Measurements from ENCODE around the gene NID1.

Gene NID1

GRCh38 chr1:236016782-236017400 lies 48.0 kb downstream of the NID1 start:
- TF ChIP-seq REST (IDR thresholded peaks at IDR 0.05; ENCODE audit: low read depth) (no peak), CEBPB (IDR thresholded peaks at IDR 0.05) (no peak), TEAD4 (IDR thresholded peaks at IDR 0.05) (no peak), FOXM1 (IDR thresholded peaks at IDR 0.05; ENCODE audit: borderline replicate concordance, low read depth) (no peak), NFIC (IDR thresholded peaks at IDR 0.05) (no peak), ZBTB7A (IDR thresholded peaks at IDR 0.05; ENCODE audit: low read depth) (no peak), RAD21 (IDR thresholded peaks at IDR 0.05; ENCODE audit: low read depth) (no peak), TAF1 (IDR thresholded peaks at IDR 0.05; ENCODE audit: low read depth) (no peak), MAX (IDR thresholded peaks at IDR 0.05) (no peak), CREB1 (IDR thresholded peaks at IDR 0.05; ENCODE audit: low read depth) (no peak), USF1 (IDR thresholded peaks at IDR 0.05) (no peak), EP300 (IDR thresholded peaks at IDR 0.05; ENCODE audit: borderline replicate concordance) (no peak), TCF12 (IDR thresholded peaks at IDR 0.05; ENCODE audit: low read depth) (no peak), EGR1 (IDR thresholded peaks at IDR 0.05) (no peak), YY1 (IDR thresholded peaks at IDR 0.05; ENCODE audit: low read depth) (no peak)

- TF ChIP-seq TEAD4 (IDR thresholded peaks at IDR 0.05) = no peak
These were observed 48.8 kb downstream of the NID1 start for GRCh38 chr1:236016083-236016482.

GRCh38 chr1:236015539-236015938 lies 49.4 kb downstream of the NID1 start:
- no peak for TF ChIP-seq EP300 (IDR thresholded peaks at IDR 0.05; ENCODE audit: borderline replicate concordance)
- TF ChIP-seq USF1 (IDR thresholded peaks at IDR 0.05) = no peak
- no peak for TF ChIP-seq CEBPB (IDR thresholded peaks at IDR 0.05)
- no peak for TF ChIP-seq ZBTB7A (IDR thresholded peaks at IDR 0.05; ENCODE audit: low read depth)
- no peak for TF ChIP-seq MAX (IDR thresholded peaks at IDR 0.05)
- TF ChIP-seq TAF1 (IDR thresholded peaks at IDR 0.05; ENCODE audit: low read depth) = no peak
- no peak for TF ChIP-seq TCF12 (IDR thresholded peaks at IDR 0.05; ENCODE audit: low read depth)
- TF ChIP-seq NFIC (IDR thresholded peaks at IDR 0.05) = no peak
- no peak for TF ChIP-seq TEAD4 (IDR thresholded peaks at IDR 0.05)
- no peak for TF ChIP-seq REST (IDR thresholded peaks at IDR 0.05; ENCODE audit: low read depth)
- no peak for TF ChIP-seq FOXM1 (IDR thresholded peaks at IDR 0.05; ENCODE audit: borderline replicate concordance, low read depth)
- TF ChIP-seq YY1 (IDR thresholded peaks at IDR 0.05; ENCODE audit: low read depth) = no peak
- TF ChIP-seq EGR1 (IDR thresholded peaks at IDR 0.05) = no peak
- no peak for TF ChIP-seq RAD21 (IDR thresholded peaks at IDR 0.05; ENCODE audit: low read depth)
- no peak for TF ChIP-seq CREB1 (IDR thresholded peaks at IDR 0.05; ENCODE audit: low read depth)

GRCh38 chr1:236013330-236013729 lies 51.6 kb downstream of the NID1 start:
- TF ChIP-seq TCF12 (IDR thresholded peaks at IDR 0.05; ENCODE audit: low read depth) = no peak
- no peak for TF ChIP-seq ZBTB7A (IDR thresholded peaks at IDR 0.05; ENCODE audit: low read depth)
- TF ChIP-seq CREB1 (IDR thresholded peaks at IDR 0.05; ENCODE audit: low read depth) = no peak
- TF ChIP-seq FOXM1 (IDR thresholded peaks at IDR 0.05; ENCODE audit: borderline replicate concordance, low read depth) = no peak
- no peak for TF ChIP-seq USF1 (IDR thresholded peaks at IDR 0.05)
- TF ChIP-seq NFIC (IDR thresholded peaks at IDR 0.05) = no peak
- no peak for TF ChIP-seq EP300 (IDR thresholded peaks at IDR 0.05; ENCODE audit: borderline replicate concordance)
- no peak for TF ChIP-seq YY1 (IDR thresholded peaks at IDR 0.05; ENCODE audit: low read depth)
- TF ChIP-seq MAX (IDR thresholded peaks at IDR 0.05) = no peak

GRCh38 chr1:236011641-236012040 lies 53.2 kb downstream of the NID1 start:
- no peak for TF ChIP-seq ZBTB7A (IDR thresholded peaks at IDR 0.05; ENCODE audit: low read depth)
- TF ChIP-seq USF1 (IDR thresholded peaks at IDR 0.05) = no peak
- TF ChIP-seq TAF1 (IDR thresholded peaks at IDR 0.05; ENCODE audit: low read depth) = no peak
- TF ChIP-seq MAX (IDR thresholded peaks at IDR 0.05) = no peak
- TF ChIP-seq FOXM1 (IDR thresholded peaks at IDR 0.05; ENCODE audit: borderline replicate concordance, low read depth) = no peak
- no peak for TF ChIP-seq CREB1 (IDR thresholded peaks at IDR 0.05; ENCODE audit: low read depth)
- no peak for TF ChIP-seq EP300 (IDR thresholded peaks at IDR 0.05; ENCODE audit: borderline replicate concordance)
- TF ChIP-seq YY1 (IDR thresholded peaks at IDR 0.05; ENCODE audit: low read depth) = no peak
- TF ChIP-seq RAD21 (IDR thresholded peaks at IDR 0.05; ENCODE audit: low read depth) = no peak
- no peak for TF ChIP-seq TEAD4 (IDR thresholded peaks at IDR 0.05)
- no peak for TF ChIP-seq CEBPB (IDR thresholded peaks at IDR 0.05)
- no peak for TF ChIP-seq REST (IDR thresholded peaks at IDR 0.05; ENCODE audit: low read depth)
- TF ChIP-seq TCF12 (IDR thresholded peaks at IDR 0.05; ENCODE audit: low read depth) = no peak
- TF ChIP-seq NFIC (IDR thresholded peaks at IDR 0.05) = no peak
- TF ChIP-seq EGR1 (IDR thresholded peaks at IDR 0.05) = no peak
